Adrenal gland (tissue), 12 donors: Measurements from ENCODE around the gene AGBL5. TPM values are rescaled to one million over a fixed set of nuclear protein-coding genes. Genes with fewer than 3 reads are reported as not detected.

Source experiments
- DNase-seq, 7 donors: peaks; one replicate each; pipeline ENCODE4 v3.0.0-alpha.2; 2019 to 2020
- H3K27ac ChIP-seq, 5 donors: fragments of 200-600 bp; sonication (generic) in 4 of 5; 1 replicate in 3 of 5; 2 replicates in 2 of 5; pipeline versions ENCODE4 v1.5.1 to v1.8.0; 2016 to 2020; ENCODE audit warnings: mild to moderate bottlenecking in 1 of 5
- H3K27me3 ChIP-seq: fragments of 200-600 bp; 2 replicates; pipeline ENCODE4 v1.8.0; 2021
- H3K36me3 ChIP-seq, 2 donors: fragments of 200-600 bp; replicated peaks in 1 of 2; 1 replicate in 1 of 2; 2 replicates in 1 of 2; pipeline versions ENCODE4 v1.5.1 to v1.8.0; 2018 to 2022
- H3K4me1 ChIP-seq, 2 donors: fragments of 200-600 bp; replicated peaks in 1 of 2; 1 replicate in 1 of 2; 2 replicates in 1 of 2; pipeline versions ENCODE4 v1.5.1 to v1.8.0; 2018 to 2021
- H3K4me3 ChIP-seq, 4 donors: fragments of 200-600 bp; sonication (generic) in 3 of 4; one replicate each; pipeline ENCODE4 v1.5.1; 2016 to 2018
- H3K9me3 ChIP-seq, 3 donors: fragments of 200-600 bp; sonication (generic) in 1 of 3; replicated peaks in 1 of 3; 1 replicate in 2 of 3; 2 replicates in 1 of 3; pipeline versions ENCODE4 v1.5.1 to v1.8.0; 2016 to 2021
- POLR2A ChIP-seq, 2 donors: fragments of 450-650 bp; IDR thresholded peaks; one replicate each; pipeline ENCODE4 v1.6.1; 2017; ENCODE audit warnings: antibody characterized with exemption in 2 of 2, mild to moderate bottlenecking in 2 of 2, moderate library complexity in 1 of 2
- WGBS, 4 donors: extraction: QIAGEN DNeasy Blood & Tissue Kit in 2 of 4; methylation state at CpG; one replicate each; pipeline versions ENCODE4 v1.1.5 to v1.1.7; 2013 to 2017; 5-methylcytosine and 5-hydroxymethylcytosine counted together
- intact Hi-C, 2 donors: fragments of 100-400 bp; cut with DNase I; formaldehyde crosslinking; loops; one replicate each; pipeline versions ENCODE4 v1.14.1 to v1.15.0; 2022 to 2023
- polyA plus RNA-seq, 3 donors: library from polyadenylated mRNA; stranded (reverse); fragments of 200-250 nt in 2 of 3; fragments of 350-450 nt in 1 of 3; fragmentation: Illumina TruSeq in 1 of 3; extraction: RNeasy Lipid Tissue Mini Kit (QIAGEN cat#74804) in 1 of 3; gene quantifications; one replicate each; pipeline ENCODE4 v1.2.3, GENCODE V29; 2013 to 2014
- total RNA-seq, 9 donors: library from RNA; depleted of rRNA in 4 of 9; stranded (reverse); fragments of >200 nt in 4 of 9; fragments of 120-200 nt in 1 of 9; fragmentation: NEBNext Ultra II Directional in 1 of 9; extraction: Animal tissue kit (Norgen Biotek cat#: 25700) in 1 of 9; gene quantifications; one replicate each; pipeline versions ENCODE4 v1.1.0 to v1.2.4, GENCODE V29; 2013 to 2023
- TF ChIP-seq, protein P1 (sequence below), 6 experiments: fragments of 450-650 bp in 4 of 6; fragments of 200-600 bp in 2 of 6; sonication (generic) in 1 of 6; IDR thresholded peaks; 1 replicate in 5 of 6; 2 replicates in 1 of 6; pipeline versions ENCODE4 v1.5.1 to v1.8.0; 2016 to 2021; ENCODE audit warnings: antibody characterized with exemption in 6 of 6, mild to moderate bottlenecking in 2 of 6, moderate library complexity in 1 of 6
- donor health status: healthy with polysubstance abuse.
- donor health status: Bipolar disorder and iron deficiency.
- donor health status: DM: yes; HTN: yes; CAD: no.
- donor health status: DM: no; HTN: no; CAD: no.
- donor health status: DM: no; HTN: no; CAD: no.
- donor health status: DM: yes; HTN: yes; CAD: no.

Gene AGBL5
- total and polyA plus RNA-seq, 12 donors, result 21.2 to 42.4 (median 30.6) TPM

DNA sequence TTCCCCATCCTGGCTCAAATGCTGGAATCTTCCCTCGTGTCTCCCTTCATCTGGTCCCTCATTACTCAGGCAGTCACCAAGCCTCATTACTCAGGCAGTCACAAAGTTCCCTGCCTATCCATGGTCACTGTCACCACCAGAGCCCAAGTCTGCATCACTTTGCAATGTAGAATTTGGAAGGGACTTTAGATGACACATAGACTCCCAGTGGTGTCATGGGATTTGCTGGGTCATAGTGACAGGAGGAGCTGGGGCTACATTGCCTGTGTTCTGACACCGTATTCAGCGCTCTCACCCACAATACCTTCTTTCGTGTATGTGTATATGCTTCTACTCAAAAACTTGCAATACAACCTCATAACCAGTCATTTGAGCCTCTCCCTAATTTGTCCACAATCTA is 24.9 kb downstream of the AGBL5 start:
- no peak for DNase-seq
- no peaks in the 10 kb centered on the region for H3K36me3 ChIP-seq
- no peak overlapping the region for H3K4me3 ChIP-seq
- intact Hi-C loops, result no loop called here
- peaks cover 7 to 33% of the 10 kb centered on the region in 2 donors for H3K4me1 ChIP-seq
- H3K27ac ChIP-seq, result peak overlapping the region in 2 of 5 donors; percentile 29 to 56
- H3K27me3 ChIP-seq, result no peaks in the 10 kb centered on the region
- TF ChIP-seq, protein P1, sequence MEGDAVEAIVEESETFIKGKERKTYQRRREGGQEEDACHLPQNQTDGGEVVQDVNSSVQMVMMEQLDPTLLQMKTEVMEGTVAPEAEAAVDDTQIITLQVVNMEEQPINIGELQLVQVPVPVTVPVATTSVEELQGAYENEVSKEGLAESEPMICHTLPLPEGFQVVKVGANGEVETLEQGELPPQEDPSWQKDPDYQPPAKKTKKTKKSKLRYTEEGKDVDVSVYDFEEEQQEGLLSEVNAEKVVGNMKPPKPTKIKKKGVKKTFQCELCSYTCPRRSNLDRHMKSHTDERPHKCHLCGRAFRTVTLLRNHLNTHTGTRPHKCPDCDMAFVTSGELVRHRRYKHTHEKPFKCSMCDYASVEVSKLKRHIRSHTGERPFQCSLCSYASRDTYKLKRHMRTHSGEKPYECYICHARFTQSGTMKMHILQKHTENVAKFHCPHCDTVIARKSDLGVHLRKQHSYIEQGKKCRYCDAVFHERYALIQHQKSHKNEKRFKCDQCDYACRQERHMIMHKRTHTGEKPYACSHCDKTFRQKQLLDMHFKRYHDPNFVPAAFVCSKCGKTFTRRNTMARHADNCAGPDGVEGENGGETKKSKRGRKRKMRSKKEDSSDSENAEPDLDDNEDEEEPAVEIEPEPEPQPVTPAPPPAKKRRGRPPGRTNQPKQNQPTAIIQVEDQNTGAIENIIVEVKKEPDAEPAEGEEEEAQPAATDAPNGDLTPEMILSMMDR (IDR thresholded peaks at IDR 0.05), result no peak
- TF ChIP-seq POLR2A (IDR thresholded peaks at IDR 0.05), result no peak
- H3K9me3 ChIP-seq, result no peaks in the 10 kb centered on the region
- 71 to 85% (median 79%) methylated on average over 4 of the region's 4 CpGs for WGBS, 4 donors

DNA sequence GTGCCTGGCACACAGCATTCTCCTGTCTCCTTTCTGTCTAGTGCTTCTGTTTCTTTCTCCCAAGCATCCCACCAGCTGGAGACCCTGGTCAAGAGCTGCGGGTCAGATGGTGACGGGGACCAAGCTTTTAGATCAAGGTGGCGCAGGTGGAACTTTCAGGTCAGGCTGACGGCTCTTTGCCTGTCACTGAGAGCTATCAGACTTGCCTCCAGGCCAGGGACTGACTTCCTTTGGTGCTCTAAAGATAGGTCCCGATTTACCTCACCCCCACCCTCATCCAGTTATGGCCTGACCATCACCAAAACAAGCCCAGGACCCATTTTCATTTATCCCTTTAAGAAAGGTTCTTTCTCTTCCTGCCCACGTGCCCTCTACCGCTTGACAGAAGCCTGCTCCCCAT is 25.8 kb downstream of the AGBL5 start:
- no peaks in the 10 kb centered on the region for H3K27me3 ChIP-seq
- DNase-seq, result no peak
- H3K4me1 ChIP-seq, result peaks cover 11 to 39% of the 10 kb centered on the region in 2 donors
- no peak overlapping the region for H3K4me3 ChIP-seq
- 72 to 82% (median 77%) methylated on average over 7 of the region's 7 CpGs for WGBS, 4 donors
- intact Hi-C loops, result no loop called here
- no peaks in the 10 kb centered on the region for H3K9me3 ChIP-seq
- H3K36me3 ChIP-seq, result peaks cover 0 to 4% of the 10 kb centered on the region in 2 donors
- TF ChIP-seq, protein P1 (IDR thresholded peaks at IDR 0.05), result no peak
- no peak for TF ChIP-seq POLR2A (IDR thresholded peaks at IDR 0.05)
- peak overlapping the region in 2 of 5 donors; percentile 56 to 80 for H3K27ac ChIP-seq

DNA sequence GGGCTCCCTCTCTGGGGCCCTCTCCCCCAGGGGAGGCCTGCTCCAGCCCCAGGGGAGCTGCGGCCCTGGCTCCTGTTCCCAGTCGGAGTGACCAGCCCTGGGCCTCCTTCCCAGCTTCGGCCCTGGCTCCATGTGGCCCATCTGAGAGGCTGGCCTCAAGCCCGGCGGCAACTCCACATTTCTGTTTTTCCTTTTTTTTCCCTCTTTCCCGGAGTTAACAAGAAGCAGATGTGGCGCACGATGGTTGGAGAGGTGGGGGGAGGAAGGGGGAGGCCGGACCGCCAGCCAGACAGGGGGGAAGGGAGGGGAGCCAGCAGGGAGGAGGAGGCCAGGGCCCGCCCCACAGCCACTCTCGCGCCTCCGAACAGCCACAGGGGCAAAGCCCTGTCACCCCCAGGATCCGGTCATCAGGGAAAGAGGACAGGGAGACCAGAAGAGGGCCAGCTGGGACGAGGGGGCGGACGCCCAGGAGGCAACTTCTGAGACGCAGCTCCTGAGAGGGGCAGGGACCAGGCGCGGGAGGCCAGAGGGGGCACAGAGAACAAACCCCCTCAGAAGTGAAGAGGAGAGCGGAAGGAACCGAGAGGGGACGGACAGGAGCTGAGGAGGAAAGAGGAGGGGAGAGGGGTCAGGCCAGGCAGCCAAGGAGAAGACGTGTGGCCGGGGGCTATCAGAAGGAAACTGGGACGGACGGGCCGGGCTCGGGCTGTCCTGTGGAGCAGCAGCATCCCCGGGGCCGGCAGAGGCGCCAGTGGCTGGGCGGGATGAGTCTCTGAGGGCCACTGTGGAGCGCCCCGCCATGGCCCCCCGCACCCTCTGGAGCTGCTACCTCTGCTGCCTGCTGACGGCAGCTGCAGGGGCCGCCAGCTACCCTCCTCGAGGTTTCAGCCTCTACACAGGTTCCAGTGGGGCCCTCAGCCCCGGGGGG is 27.1 kb downstream of the AGBL5 start, which contains the start of gene EMILIN1:
Gene EMILIN1 (plus strand): TSS at position 349 of the 928 bp plus-strand sequence. CDS start 451 bp downstream, at position 800.
- Histone ChIP-seq H3K27ac (peak within 1 kb of the TSS in 4 of 5 donors; percentile 32 to 81 (median 71)), H3K36me3 (peaks cover 0 to 6% of the 10 kb centered on the region in 2 donors), H3K9me3 (no peaks in the 10 kb centered on the region), H3K4me3 (peak within 1 kb of the TSS in 1 of 4 donors; percentile 51), H3K27me3 (no peaks in the 10 kb centered on the region), H3K4me1 (peaks cover 8 to 37% of the 10 kb centered on the region in 2 donors)
- peak in 6 of 7 donors; percentile 53 to 86 (median 71) for DNase-seq
- intact Hi-C loops, result no loop called here
- 35 to 46% (median 45%) methylated on average over 27 to 41 of the region's 41 CpGs for WGBS, 4 donors
- TF ChIP-seq POLR2A (IDR thresholded peaks at IDR 0.05), result no peak
- TF ChIP-seq, protein P1 (IDR thresholded peaks at IDR 0.05), result no peak
